GM23248 (cell line): ENCODE measurements around the gene BAX.

Experiments
- EZH2 ChIP-seq: fragments of 200-600 bp; sonication (generic); IDR thresholded peaks from 2 replicates; pipeline ENCODE4 v1.6.1; 2018; ENCODE audit warnings: antibody characterized with exemption, mild to moderate bottlenecking; ENCODE audit not compliant: insufficient read depth, poor library complexity, severe bottlenecking
- EZH2phosphoT487 ChIP-seq: fragments of 200-600 bp; sonication (generic); IDR thresholded peaks from 2 replicates; pipeline ENCODE4 v1.6.1; 2018; ENCODE audit warnings: antibody characterized with exemption, moderate library complexity, mild to moderate bottlenecking, low read depth; ENCODE audit not compliant: insufficient read depth

GRCh38 chr19:49004964-49005614 is 50.4 kb downstream of the BAX start:
- TF ChIP-seq EZH2 (no peak), EZH2phosphoT487 (no peak)
